SK-N-SH treated with all-trans-retinoic acid at 6 μM for 48 hours (cell line): ENCODE measurements around the gene TANC1.

ENCODE experiments used
- CSDC2 ChIP-seq: fragments of 250-450 bp; sonication (Bioruptor Pico); IDR thresholded peaks from 2 replicates; pipeline ENCODE4 v1.5.0; 2020; ENCODE audit warnings: mild to moderate bottlenecking, moderate library complexity
- CSRNP3 ChIP-seq: fragments of 250-450 bp; sonication (Bioruptor Pico); IDR thresholded peaks from 2 replicates; pipeline ENCODE4 v1.5.1; 2021; ENCODE audit warnings: mild to moderate bottlenecking, moderate library complexity
- ISL1 ChIP-seq: fragments of 250-450 bp; sonication (Bioruptor Pico); IDR thresholded peaks from 2 replicates; pipeline ENCODE4 v2.1.2; 2022; ENCODE audit warnings: mild to moderate bottlenecking, moderate library complexity
- TSHZ2 ChIP-seq: fragments of 250-450 bp; sonication (Bioruptor Pico); IDR thresholded peaks from 2 replicates; pipeline ENCODE4 v1.5.0; 2020; ENCODE audit warnings: mild to moderate bottlenecking, moderate library complexity
- ZNF70 ChIP-seq: fragments of 450-650 bp; formaldehyde crosslinking; IDR thresholded peaks from 2 replicates; pipeline ENCODE4 v1.5.0; 2020; ENCODE audit warnings: mild to moderate bottlenecking, moderate library complexity
- TF ChIP-seq, protein P1 (sequence below): fragments of 250-450 bp; sonication (Bioruptor Pico); IDR thresholded peaks from 2 replicates; pipeline ENCODE4 v1.5.1; 2020; ENCODE audit warnings: low read depth, mild to moderate bottlenecking, moderate library complexity
- TF ChIP-seq, protein P2 (sequence below): fragments of 250-450 bp; sonication (Bioruptor Pico); IDR thresholded peaks from 2 replicates; pipeline ENCODE4 v1.8.0; 2020; ENCODE audit warnings: mild to moderate bottlenecking, moderate library complexity, borderline replicate concordance

- no peak for TF ChIP-seq CSRNP3 (CRISPR knock-in tag)
- no peak for TF ChIP-seq ISL1 (CRISPR knock-in tag)
- TF ChIP-seq TSHZ2, result no peak
- no peak for TF ChIP-seq ZNF70 (CRISPR knock-in tag)
- TF ChIP-seq, protein P1, sequence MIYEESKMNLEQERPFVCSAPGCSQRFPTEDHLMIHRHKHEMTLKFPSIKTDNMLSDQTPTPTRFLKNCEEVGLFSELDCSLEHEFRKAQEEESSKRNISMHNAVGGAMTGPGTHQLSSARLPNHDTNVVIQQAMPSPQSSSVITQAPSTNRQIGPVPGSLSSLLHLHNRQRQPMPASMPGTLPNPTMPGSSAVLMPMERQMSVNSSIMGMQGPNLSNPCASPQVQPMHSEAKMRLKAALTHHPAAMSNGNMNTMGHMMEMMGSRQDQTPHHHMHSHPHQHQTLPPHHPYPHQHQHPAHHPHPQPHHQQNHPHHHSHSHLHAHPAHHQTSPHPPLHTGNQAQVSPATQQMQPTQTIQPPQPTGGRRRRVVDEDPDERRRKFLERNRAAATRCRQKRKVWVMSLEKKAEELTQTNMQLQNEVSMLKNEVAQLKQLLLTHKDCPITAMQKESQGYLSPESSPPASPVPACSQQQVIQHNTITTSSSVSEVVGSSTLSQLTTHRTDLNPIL (CRISPR knock-in tag), result no peak
- TF ChIP-seq CSDC2 (CRISPR knock-in tag), result no peak
- TF ChIP-seq, protein P2, sequence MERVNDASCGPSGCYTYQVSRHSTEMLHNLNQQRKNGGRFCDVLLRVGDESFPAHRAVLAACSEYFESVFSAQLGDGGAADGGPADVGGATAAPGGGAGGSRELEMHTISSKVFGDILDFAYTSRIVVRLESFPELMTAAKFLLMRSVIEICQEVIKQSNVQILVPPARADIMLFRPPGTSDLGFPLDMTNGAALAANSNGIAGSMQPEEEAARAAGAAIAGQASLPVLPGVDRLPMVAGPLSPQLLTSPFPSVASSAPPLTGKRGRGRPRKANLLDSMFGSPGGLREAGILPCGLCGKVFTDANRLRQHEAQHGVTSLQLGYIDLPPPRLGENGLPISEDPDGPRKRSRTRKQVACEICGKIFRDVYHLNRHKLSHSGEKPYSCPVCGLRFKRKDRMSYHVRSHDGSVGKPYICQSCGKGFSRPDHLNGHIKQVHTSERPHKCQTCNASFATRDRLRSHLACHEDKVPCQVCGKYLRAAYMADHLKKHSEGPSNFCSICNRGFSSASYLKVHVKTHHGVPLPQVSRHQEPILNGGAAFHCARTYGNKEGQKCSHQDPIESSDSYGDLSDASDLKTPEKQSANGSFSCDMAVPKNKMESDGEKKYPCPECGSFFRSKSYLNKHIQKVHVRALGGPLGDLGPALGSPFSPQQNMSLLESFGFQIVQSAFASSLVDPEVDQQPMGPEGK (CRISPR knock-in tag), result no peak
These were observed 106.2 kb downstream of the TANC1 start for GRCh38 chr2:159074605-159075004.
